Endometrial microvascular endothelial cells (primary cell): ENCODE data around the gene GOLGA5. TPM values are rescaled to one million over a fixed set of nuclear protein-coding genes. Genes with fewer than 3 reads are reported as not detected.
"Not testable (repeated sequence)": the region's sequence is repeated elsewhere in the genome, so short reads cannot be mapped to it uniquely, and the experiment has no call there.

ENCODE experiments used
- in situ Hi-C: cut with HindIII; loops from 2 replicates; pipeline ENCODE4 v1.10.0; 2017; ENCODE audit warnings: low sequenced_read_pairs, low pct_unique_long_range_greater_than_20kb; ENCODE audit errors: inconsistent ontology term
- total RNA-seq: library from RNA; depleted of rRNA; stranded (reverse); fragments of >200 nt; gene quantifications from one replicate; pipeline ENCODE4 v1.2.3, GENCODE V29; 2015; ENCODE audit errors: inconsistent ontology term

Gene GOLGA5
- total RNA-seq, 1 donor from 2014 or later = 29.3 TPM

DNA sequence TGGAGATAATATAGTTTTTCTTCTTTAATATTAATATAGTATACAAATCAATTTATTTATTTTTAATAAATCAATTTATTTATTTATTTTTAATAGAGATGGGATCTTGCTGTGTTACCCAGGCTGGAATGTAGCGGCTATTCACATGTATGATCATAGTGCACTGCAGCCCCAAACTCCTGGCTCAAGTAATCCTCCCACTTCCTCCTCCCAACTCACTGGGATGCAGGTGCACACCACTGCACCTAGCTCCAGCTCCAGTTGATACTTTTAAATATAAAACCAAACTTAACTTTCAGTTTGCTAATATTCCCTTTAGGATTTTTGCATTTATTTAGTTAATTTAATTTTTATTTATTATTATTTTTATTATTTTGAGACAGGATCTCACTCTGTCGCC, 8.6 kb downstream of the GOLGA5 start:
- in situ Hi-C loops = no loop called here

GRCh38 chr14:92813201-92813600, 19.1 kb downstream of the GOLGA5 start:
- in situ Hi-C loops = no loop called here

DNA sequence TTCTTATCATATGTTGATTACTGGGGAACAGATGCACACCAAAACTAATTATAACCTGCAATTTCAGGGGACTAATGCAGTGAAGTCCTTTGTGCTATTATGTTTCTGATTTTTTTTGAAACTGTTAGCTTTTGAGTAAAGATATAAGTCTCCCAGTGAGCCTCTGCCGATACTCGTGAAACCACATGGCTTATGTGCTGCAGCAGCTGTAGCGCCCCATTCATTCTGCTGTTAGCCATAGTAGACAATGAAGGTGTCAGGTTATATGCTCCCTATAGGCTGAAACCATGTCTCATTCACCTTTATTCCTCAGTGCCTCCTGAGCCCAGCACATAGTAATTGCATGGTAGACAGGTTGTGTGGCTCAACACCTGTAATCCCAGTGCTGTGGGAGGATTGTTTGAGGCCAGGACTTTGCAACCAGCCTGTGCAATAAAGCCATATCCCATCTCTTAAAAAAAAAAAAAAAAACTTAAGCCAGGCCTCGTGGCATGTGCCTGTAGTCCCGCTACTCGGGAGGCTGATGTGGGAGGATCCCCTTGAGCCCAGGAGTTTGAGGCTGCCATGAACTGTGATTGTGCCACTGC, 25.0 kb downstream of the GOLGA5 start:
- in situ Hi-C loops = no loop called here

DNA sequence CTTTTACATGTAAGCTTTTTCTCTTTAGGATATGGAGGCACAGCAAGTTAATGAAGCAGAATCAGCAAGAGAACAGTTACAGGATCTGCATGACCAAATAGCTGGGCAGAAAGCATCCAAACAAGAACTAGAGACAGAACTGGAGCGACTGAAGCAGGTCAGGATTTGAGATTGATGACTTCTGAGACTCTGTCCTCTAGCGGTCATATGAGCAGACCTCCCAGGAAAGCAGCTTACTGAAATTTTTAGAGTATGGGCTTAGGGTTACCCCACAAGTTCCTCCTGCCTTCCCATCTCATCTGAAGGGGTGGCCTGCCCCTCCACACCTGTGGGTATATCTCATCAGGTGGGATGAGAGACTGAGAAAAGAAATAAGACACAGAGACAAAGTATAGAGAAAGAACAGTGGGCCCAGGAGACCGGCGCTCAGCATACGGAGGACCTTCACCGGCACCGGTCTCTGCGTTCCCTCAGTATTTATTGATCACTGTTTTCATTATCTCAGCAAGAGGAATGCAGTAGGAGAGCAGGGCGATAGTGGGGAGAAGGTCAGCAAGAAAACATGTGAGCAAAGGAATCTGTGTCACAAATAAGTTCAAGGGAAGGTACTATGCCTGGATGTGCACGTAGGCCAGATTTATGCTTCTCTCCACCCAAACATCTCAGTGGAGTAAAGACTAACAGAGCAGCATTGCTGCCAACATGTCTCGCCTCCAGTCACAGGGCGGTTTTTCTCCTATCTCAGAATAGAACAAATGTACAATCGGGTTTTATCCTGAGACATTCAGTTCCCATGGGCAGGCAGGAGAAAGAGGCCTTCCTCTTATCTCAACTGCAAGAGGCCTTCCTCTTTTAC, 25.8 kb downstream of the GOLGA5 start:
- in situ Hi-C loops = not testable (repeated sequence)

- in situ Hi-C loops = not testable (repeated sequence)
Observed at GRCh38 chr14:92820536-92820840, 26.4 kb downstream of the GOLGA5 start.

GRCh38 chr14:92830902-92831301, 36.8 kb downstream of the GOLGA5 start:
- in situ Hi-C loops = no loop called here

DNA sequence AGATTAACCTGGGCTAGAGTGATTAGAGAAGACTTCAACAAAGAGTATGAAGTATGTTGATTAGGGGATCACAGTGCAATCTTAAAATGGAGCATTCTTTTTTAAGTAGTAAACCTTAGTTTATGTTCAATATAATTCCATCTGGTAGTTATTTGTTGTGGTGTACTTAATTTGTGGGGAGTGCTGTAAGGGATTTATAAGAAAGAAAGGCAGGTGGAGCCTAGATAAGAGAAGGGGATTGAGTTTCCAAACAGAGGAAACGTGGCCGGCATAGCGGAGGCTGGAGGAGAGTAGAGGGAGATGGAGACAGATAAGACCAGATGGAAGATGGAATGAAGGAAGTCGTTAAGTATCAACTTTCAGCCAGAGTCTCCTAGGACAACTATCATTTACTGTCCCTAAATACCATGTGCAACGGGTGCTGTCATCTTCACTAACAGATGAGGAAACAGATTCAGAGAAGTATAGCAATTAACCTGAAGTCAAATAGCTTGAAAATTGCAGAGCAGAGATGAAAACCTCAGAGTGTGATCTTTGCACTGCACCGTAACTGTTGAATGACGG, 38.1 kb downstream of the GOLGA5 start:
- in situ Hi-C loops = no loop called here

- in situ Hi-C loops = no loop called here
Observed at GRCh38 chr14:92841930-92842329, 47.8 kb downstream of the GOLGA5 start.

DNA sequence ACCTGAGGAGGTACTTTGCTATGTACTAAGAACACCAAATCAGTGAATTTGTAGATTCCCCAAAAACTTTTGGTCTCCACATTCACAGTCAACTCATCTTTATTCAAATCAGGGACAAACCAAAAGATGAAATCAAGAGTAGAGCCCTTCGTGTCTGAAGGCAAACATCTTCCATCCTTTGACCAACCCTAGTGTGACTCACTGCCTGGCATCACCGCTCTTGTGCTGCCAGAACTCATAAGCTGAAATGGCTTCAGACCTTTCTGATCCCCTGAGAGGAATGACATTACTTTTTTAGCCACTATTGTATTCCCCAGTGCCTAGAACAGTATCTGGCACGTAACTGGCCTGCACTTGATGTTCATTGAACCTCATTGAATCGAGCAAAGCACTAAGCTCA, 50.1 kb downstream of the GOLGA5 start:
- in situ Hi-C loops = no loop called here

DNA sequence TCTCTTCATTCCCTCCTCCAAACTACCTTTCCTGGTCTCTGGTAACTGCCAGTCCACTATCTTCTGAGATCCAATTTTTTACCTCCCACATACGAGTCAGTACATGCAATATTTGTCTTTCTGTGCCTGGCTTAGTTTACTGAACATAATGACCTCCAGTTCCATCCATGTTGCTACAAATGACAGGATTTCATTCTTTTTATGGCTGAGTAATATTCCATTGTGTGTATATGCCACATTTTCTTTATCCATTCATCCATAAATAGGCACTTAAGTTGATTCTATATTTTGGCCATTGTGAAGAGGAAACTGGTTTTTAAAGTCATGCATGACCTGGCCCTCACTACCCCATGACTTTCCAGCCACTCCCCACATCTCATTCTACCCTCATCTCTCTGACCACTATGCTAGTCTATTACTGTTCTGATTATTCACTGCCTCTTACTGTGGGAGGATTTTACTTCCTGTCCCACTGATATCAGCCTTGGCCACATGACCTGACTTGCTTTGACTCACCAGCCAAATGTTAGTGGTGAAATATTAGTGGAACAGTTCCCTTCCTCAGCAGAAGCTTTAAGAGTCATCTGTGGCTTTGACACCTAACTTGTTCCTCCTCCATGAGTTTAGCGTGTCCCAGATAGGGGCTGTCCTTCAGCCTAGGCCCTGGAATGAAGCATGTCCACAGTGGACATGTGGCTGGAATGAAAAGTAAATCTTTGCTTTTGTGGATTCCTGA, 52.2 kb downstream of the GOLGA5 start:
- in situ Hi-C loops = no loop called here

DNA sequence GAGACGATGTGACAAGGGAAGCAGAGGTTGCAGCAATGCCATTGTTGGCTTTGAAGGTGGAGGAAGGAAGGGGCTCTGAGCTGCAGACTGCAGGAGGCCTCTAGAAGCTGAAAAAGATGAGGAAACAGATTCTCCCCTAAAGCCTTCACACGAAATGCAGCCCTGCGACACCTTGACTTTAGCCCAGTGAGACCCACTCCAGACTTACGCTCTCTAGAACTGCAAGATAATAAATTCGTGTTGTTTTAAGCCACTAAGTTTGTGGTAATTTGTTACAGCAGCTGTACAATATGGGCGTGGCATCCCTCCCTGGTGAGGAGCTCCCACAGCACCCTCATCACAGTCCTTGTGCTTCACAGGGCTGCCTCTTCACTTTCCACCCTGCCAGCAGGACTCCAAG, 53.2 kb downstream of the GOLGA5 start:
- in situ Hi-C loops = no loop called here

- in situ Hi-C loops = no loop called here
Observed at GRCh38 chr14:92847749-92848148, 53.6 kb downstream of the GOLGA5 start.

- in situ Hi-C loops = no loop called here
Observed at GRCh38 chr14:92848887-92849286, 54.8 kb downstream of the GOLGA5 start.

GRCh38 chr14:92850492-92850891, 56.4 kb downstream of the GOLGA5 start:
- in situ Hi-C loops = no loop called here

DNA sequence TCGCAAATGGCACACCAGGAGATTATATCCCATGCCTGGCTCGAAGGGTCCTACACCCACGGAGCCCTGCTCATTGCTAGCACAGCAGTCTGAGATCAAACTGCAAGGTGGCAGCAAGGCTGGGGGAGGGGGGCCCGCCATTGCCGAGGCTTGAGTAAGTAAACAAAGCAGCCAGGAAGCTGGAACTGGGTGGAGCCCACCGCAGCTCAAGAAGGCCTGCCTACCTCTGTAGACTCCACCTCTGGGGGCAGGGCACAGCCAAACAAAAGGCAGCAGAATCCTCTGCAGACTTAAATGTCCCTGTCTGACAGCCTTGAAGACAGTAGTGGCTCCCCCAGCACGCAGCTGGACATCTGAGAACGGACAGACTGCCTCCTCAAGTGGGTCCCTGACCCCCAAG, 59.0 kb downstream of the GOLGA5 start:
- in situ Hi-C loops = not testable (repeated sequence)

DNA sequence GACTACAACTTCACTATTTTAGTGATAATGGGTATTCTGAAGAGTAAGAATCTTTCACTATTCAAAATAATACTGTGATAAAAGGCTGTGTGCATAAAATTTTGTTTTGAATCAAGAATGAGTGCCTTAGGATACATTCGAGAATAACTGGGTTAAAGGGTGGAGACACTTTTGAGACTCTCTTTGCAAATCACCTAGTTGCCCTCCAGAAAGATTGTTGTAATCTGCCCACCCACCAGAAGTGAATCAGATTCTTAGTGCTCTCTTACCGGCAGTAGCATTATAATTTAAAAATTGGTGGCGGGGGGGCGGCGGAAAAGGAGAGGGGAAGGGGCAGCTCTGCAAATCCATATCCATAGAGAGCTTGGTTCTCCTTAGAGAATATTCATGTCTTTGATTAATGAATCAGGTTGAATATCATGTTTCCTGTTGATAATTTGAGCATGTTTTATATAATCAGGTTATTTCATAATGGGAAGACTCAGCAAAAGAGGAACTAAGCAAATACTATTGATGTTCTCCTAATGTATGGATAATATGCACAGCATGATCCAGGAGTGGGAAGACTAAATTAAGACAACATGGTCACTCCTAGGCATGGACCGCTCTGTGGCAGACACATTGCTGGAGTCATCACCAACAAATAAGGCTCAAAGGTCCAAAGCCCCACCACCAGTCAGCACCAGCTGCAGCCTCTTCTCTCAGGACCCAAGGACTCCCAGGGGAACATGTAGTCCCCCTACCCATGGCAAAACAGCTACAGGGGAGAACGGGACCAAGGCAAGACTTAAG, 66.1 kb downstream of the GOLGA5 start:
- in situ Hi-C loops = no loop called here

DNA sequence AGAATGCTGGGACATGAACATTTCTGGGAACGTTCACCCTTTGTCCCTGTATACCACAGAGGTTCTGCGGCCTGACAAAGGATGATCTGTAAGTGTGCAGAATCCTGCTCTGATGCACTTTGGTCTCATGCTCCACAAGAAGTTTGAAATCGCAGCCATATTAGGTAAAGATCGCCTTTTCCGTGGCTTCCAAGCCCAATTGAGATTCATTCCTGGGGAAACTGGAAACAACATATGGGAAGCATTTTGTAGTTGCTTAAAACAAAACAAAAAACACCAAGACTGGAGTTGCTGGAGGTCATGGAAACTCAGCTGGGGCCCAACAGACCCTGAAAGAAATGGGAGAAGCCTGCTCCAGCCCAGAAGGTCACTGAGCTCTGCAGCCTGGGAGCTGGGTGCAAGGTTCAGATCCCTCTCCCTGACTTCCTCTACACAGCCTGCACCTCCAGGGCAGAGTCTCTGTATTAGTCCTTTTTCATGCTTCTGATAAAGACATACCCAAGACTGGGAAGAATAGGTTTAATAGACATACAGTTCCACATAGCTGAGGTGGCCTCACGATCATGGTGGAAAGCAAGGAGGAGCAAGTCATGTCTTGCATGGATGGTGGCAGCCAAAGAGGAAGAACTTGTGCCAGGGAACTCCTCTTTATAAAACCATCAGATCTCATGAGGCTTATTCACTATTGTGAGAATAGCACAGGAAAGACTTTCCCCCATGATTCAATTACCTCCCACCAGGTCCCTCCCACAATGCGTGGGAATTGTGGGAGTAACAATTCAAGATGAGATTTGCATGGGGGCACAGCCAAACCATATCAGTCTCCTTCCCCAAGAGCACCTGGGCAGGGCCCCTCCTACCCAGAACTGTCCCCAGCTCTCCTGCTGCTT, 68.0 kb downstream of the GOLGA5 start:
- in situ Hi-C loops = no loop called here
